Thyroid gland (tissue), 4 donors: Measurements from ENCODE around the gene TIAM2.

Experiments used
- POLR2A ChIP-seq, 2 donors: fragments of 450-650 bp; IDR thresholded peaks; one replicate each; pipeline ENCODE4 v1.6.1; 2017; ENCODE audit warnings: antibody characterized with exemption in 2 of 2, mild to moderate bottlenecking in 2 of 2, moderate library complexity in 1 of 2
- TF ChIP-seq, protein P1 (sequence below), 6 experiments: fragments of 200-600 bp in 3 of 6; fragments of 450-650 bp in 3 of 6; sonication (generic) in 3 of 6; IDR thresholded peaks; one replicate each; pipeline ENCODE4 v1.5.1; 2016 to 2019; ENCODE audit warnings: antibody characterized with exemption in 6 of 6, mild to moderate bottlenecking in 2 of 6, inconsistent platforms in 1 of 6, moderate library complexity in 1 of 6

DNA sequence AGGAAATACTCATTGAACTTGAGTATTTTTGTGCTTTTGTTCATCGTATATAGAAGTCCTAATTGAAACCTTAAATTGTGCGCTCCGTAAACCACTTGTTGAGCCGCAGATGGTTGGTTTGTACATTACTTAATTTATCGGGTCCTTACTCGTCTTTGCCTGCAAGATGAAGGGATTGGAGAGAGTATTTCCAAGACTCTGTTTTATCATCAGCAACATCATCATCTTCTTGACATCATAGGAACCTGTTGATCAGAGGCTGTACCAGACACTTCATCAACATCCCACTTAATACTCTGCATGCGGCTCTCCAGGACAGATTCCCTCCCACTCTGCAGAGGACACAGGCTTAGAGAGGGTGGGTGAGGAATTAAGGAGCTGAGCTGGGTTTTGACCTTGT is 28.6 kb downstream of the TIAM2 start:
- TF ChIP-seq, protein P1, sequence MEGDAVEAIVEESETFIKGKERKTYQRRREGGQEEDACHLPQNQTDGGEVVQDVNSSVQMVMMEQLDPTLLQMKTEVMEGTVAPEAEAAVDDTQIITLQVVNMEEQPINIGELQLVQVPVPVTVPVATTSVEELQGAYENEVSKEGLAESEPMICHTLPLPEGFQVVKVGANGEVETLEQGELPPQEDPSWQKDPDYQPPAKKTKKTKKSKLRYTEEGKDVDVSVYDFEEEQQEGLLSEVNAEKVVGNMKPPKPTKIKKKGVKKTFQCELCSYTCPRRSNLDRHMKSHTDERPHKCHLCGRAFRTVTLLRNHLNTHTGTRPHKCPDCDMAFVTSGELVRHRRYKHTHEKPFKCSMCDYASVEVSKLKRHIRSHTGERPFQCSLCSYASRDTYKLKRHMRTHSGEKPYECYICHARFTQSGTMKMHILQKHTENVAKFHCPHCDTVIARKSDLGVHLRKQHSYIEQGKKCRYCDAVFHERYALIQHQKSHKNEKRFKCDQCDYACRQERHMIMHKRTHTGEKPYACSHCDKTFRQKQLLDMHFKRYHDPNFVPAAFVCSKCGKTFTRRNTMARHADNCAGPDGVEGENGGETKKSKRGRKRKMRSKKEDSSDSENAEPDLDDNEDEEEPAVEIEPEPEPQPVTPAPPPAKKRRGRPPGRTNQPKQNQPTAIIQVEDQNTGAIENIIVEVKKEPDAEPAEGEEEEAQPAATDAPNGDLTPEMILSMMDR (IDR thresholded peaks at IDR 0.05), result no peak
- TF ChIP-seq POLR2A (IDR thresholded peaks at IDR 0.05), result no peak
